K562 (cell line): ENCODE data around the gene ACAT2. TPM values are rescaled to one million over a fixed set of nuclear protein-coding genes. Genes with fewer than 3 reads are reported as not detected.
A peak's percentile ranks its signal among the peaks of the same experiment; 100 is the strongest.

Experiments used
- ATAC-seq: fragments of 200-7000 bp; cut with Tn5 transposase; 3 replicates; pipeline ENCODE4 v1.9.1; 2020; ENCODE audit warnings: moderate library complexity
- BruUV-seq: library from RNA; stranded (reverse); fragments of 400-500 nt; replicated peaks from 2 replicates; lab custom pipeline; 2021; lab: Mats Ljungman, UMichigan
- CTCF ChIA-PET: fragments of 300-600 bp; formaldehyde crosslinking; extraction: SDS; loops from one replicate; lab custom pipeline; 2021; ENCODE audit warnings: low intra/inter-chr PET ratio; lab: Yijun Ruan, JAX
- POLR2A ChIA-PET: fragments of 300-600, 350-650 bp; sonication (Branson Sonifier 250); formaldehyde crosslinking; extraction: SDS; loops from one replicate; lab custom pipeline; 2021; ENCODE audit warnings: antibody characterized with exemption, inconsistent platforms; lab: Yijun Ruan, JAX
- DNase-seq, 4 experiments: peaks; one replicate each; pipeline versions ENCODE4 v3.0.0 to v3.0.0-alpha.2; 2011 to 2018; ENCODE audit warnings: low spot score in 3 of 4, mixed read lengths in 3 of 4; ENCODE audit errors: extremely low read depth in 1 of 4
- FAIRE-seq: peaks from 2 replicates; lab custom pipeline; 2011; peaks lifted over from hg19 to GRCh38; lab: Jason Lieb, UNC
- H2AFZ ChIP-seq: 2 replicates; pipeline ENCODE4 v1.6.0; 2011; ENCODE audit warnings: low read depth, low read length, control low read depth, inconsistent platforms
- H3K27ac ChIP-seq: fragments of 200-600 bp; 3 replicates; pipeline ENCODE4 v1.8.0; 2011; ENCODE audit warnings: low read depth, mild to moderate bottlenecking, control low read depth, inconsistent platforms, low read length, moderate library complexity, mixed read lengths; ENCODE audit errors: extremely low read depth
- H3K27me3 ChIP-seq, 2 experiments: fragments of 300-600 bp in 1 of 2; 2 replicates in 1 of 2; 3 replicates in 1 of 2; pipeline versions ENCODE4 v1.6.0 to v1.8.0; 2011; ENCODE audit warnings: inconsistent platforms in 2 of 2, low read length in 2 of 2, mild to moderate bottlenecking in 1 of 2, mixed read lengths in 1 of 2, moderate library complexity in 1 of 2; ENCODE audit not compliant: control insufficient read depth in 2 of 2, insufficient read depth in 2 of 2
- H3K36me3 ChIP-seq: fragments of 300-600 bp; 3 replicates; pipeline ENCODE4 v1.8.0; 2011; ENCODE audit warnings: mild to moderate bottlenecking, low read length, inconsistent platforms; ENCODE audit not compliant: control insufficient read depth, insufficient read depth
- H3K4me1 ChIP-seq, 2 experiments: fragments of 200-600 bp in 1 of 2; replicated peaks in 1 of 2; 2 replicates in 1 of 2; 3 replicates in 1 of 2; pipeline versions ENCODE4 v1.5.1 to v1.8.0; 2011; ENCODE audit warnings: inconsistent platforms in 2 of 2, low read length in 2 of 2, mild to moderate bottlenecking in 1 of 2, mixed read lengths in 1 of 2, moderate library complexity in 1 of 2; ENCODE audit not compliant: control insufficient read depth in 2 of 2, insufficient read depth in 2 of 2
- H3K4me2 ChIP-seq: 2 replicates; pipeline ENCODE4 v1.6.1; 2011; ENCODE audit warnings: low read length, control low read depth, inconsistent platforms, mixed read lengths; ENCODE audit not compliant: insufficient read depth
- H3K4me3 ChIP-seq: fragments of 200-600 bp; sonication (generic), shearing (Covaris generic); 2 replicates; pipeline ENCODE4 v1.5.1; 2016; ENCODE audit warnings: control low read depth, inconsistent platforms
- H3K79me2 ChIP-seq: fragments of 200-600 bp; 3 replicates; pipeline ENCODE4 v1.8.0; 2011; ENCODE audit warnings: low read length, inconsistent platforms; ENCODE audit not compliant: control insufficient read depth, insufficient read depth
- H3K9ac ChIP-seq, 2 experiments: 2 replicates each; pipeline versions ENCODE4 v1.6.0 to v1.6.1; 2011; ENCODE audit warnings: low read depth in 2 of 2, low read length in 2 of 2, control low read depth in 1 of 2, inconsistent platforms in 1 of 2, mild to moderate bottlenecking in 1 of 2, mixed read lengths in 1 of 2; ENCODE audit not compliant: insufficient read depth in 1 of 2
- H3K9me1 ChIP-seq: one replicate; pipeline ENCODE4 v1.6.0; 2011; ENCODE audit warnings: inconsistent platforms, mild to moderate bottlenecking, low read length, moderate library complexity; ENCODE audit not compliant: control insufficient read depth, insufficient read depth
- H3K9me3 ChIP-seq: replicated peaks from 2 replicates; pipeline ENCODE4 v1.5.1; 2011; ENCODE audit warnings: low read depth, low read length, inconsistent platforms; ENCODE audit not compliant: control insufficient read depth, insufficient read depth
- H4K20me1 ChIP-seq: replicated peaks from 2 replicates; pipeline ENCODE4 v1.6.1; 2011; ENCODE audit warnings: low read length, inconsistent platforms, mixed read lengths; ENCODE audit not compliant: control insufficient read depth, insufficient read depth
- ARID2 ChIP-seq: fragments of 450-650 bp; IDR thresholded peaks from 2 replicates; pipeline ENCODE4 v1.6.1; 2017; ENCODE audit warnings: antibody characterized with exemption, mild to moderate bottlenecking
- CBFA2T3 ChIP-seq: fragments of 450-650 bp; IDR thresholded peaks from 2 replicates; pipeline ENCODE4 v1.6.1; 2017
- CXXC5 ChIP-seq: fragments of 250-450 bp; sonication (Bioruptor Pico); IDR thresholded peaks from 2 replicates; pipeline ENCODE4 v1.8.0; 2022; ENCODE audit warnings: inconsistent platforms, mild to moderate bottlenecking, moderate library complexity
- HDAC1 ChIP-seq, 2 experiments: fragments of 450-650 bp; IDR thresholded peaks; 2 replicates each; pipeline ENCODE4 v1.6.1; 2016 to 2017; ENCODE audit warnings: inconsistent platforms in 1 of 2, mild to moderate bottlenecking in 1 of 2, moderate library complexity in 1 of 2
- HDAC3 ChIP-seq: fragments of 450-650 bp; IDR thresholded peaks from 2 replicates; pipeline ENCODE4 v1.6.1; 2018; ENCODE audit warnings: borderline replicate concordance, mild to moderate bottlenecking, moderate library complexity; ENCODE audit not compliant: partially characterized antibody
- HNRNPK ChIP-seq: fragments of 200-400 bp; formaldehyde crosslinking; IDR thresholded peaks from one replicate; pipeline ENCODE4 v1.6.1; 2018; ENCODE audit warnings: mild to moderate bottlenecking, low read depth, low read length; ENCODE audit not compliant: poor library complexity, severe bottlenecking
- KDM1A ChIP-seq, 2 experiments: fragments of 450-650 bp; IDR thresholded peaks; 2 replicates each; pipeline ENCODE4 v1.6.1; 2016; ENCODE audit warnings: mild to moderate bottlenecking in 2 of 2
- KLF6 ChIP-seq: fragments of 250-450 bp; sonication (Bioruptor Pico); IDR thresholded peaks from 2 replicates; pipeline ENCODE4 v1.4.0; 2020; ENCODE audit warnings: mild to moderate bottlenecking, moderate library complexity, borderline replicate concordance
- NR2F6 ChIP-seq: fragments of 450-650 bp; formaldehyde crosslinking; IDR thresholded peaks from 2 replicates; pipeline ENCODE4 v1.4.0; 2020; ENCODE audit warnings: mild to moderate bottlenecking
- POLR2A ChIP-seq: fragments of 450-650 bp; conservative IDR thresholded peaks from 2 replicates; pipeline ENCODE4 v1.6.1; 2016
- SLC30A9 ChIP-seq: fragments of 250-450 bp; sonication (Bioruptor Pico); IDR thresholded peaks from 2 replicates; pipeline ENCODE4 v1.8.0; 2022; ENCODE audit warnings: mild to moderate bottlenecking, moderate library complexity
- TAL1 ChIP-seq: fragments of 450-650 bp; IDR thresholded peaks from 2 replicates; pipeline ENCODE4 v1.6.1; 2016; ENCODE audit warnings: mild to moderate bottlenecking
- TEAD1 ChIP-seq, 2 experiments: fragments of 450-650 bp in 1 of 2; sonication (generic) in 1 of 2; formaldehyde crosslinking; IDR thresholded peaks; 2 replicates each; pipeline versions ENCODE4 v1.4.0 to v1.8.0; 2020 to 2022; ENCODE audit warnings: mild to moderate bottlenecking in 2 of 2, missing genetic modification reagents in 1 of 2
- ZNF134 ChIP-seq: fragments of 250-450 bp; sonication (Bioruptor Pico); conservative IDR thresholded peaks from 2 replicates; pipeline ENCODE4 v1.4.0; 2020
- ZNF282 ChIP-seq: sonication (generic); formaldehyde crosslinking; IDR thresholded peaks from 2 replicates; pipeline ENCODE4 v1.8.1; 2023; ENCODE audit warnings: missing genetic modification reagents
- ZNF668 ChIP-seq: fragments of 250-450 bp; sonication (Bioruptor Pico); IDR thresholded peaks from 2 replicates; pipeline ENCODE4 v1.8.0; 2022; ENCODE audit warnings: mild to moderate bottlenecking, inconsistent platforms
- WGBS: fragments of 100-300 bp; shearing (Covaris generic); methylation state at CpG from one replicate; pipeline ENCODE4 v1.1.6; 2016; ENCODE audit warnings: low coverage, mixed read lengths; ENCODE audit not compliant: insufficient coverage; ENCODE audit errors: missing lambda C conversion rate; 5-methylcytosine and 5-hydroxymethylcytosine counted together
- in situ Hi-C: fragments of 300-500 bp; cut with MboI; formaldehyde crosslinking; loops from 4 replicates; pipeline ENCODE4 v1.15.0; 2018; ENCODE audit warnings: inconsistent platforms, mixed read lengths
- intact Hi-C: fragments of 100-400 bp; cut with micrococcal nuclease; formaldehyde crosslinking; loops from 2 replicates; pipeline ENCODE4 v1.14.2; 2022
- polyA plus RNA-seq, 8 experiments: library from polyadenylated mRNA; depleted of rRNA in 4 of 8; stranded (reverse) in 5 of 8; unstranded in 3 of 8; fragments of >200 nt; fragmentation: Nextera tagmentation in 2 of 8; fragmentation: Illumina TruSeq in 1 of 8; extraction: Ambion mirVana in 2 of 8; extraction: Trizol in 1 of 8; gene quantifications; 2 replicates each; pipeline versions ENCODE4 v1.2.1 to v1.2.3, GENCODE V29; 2011 to 2014; ENCODE audit warnings: inconsistent platforms in 1 of 8, missing spikeins in 1 of 8
- total RNA-seq, 7 experiments: library from RNA; depleted of rRNA in 6 of 7; stranded (reverse); fragments of >200 nt in 6 of 7; fragmentation: Illumina TruSeq in 2 of 7; extraction: Trizol in 2 of 7; gene quantifications; 2 replicates each; pipeline versions ENCODE4 v1.2.1 to v1.2.3, GENCODE V29; 2011 to 2021; ENCODE audit warnings: low replicate concordance in 1 of 7
- TF ChIP-seq, protein P1 (sequence below): sonication (generic); formaldehyde crosslinking; IDR thresholded peaks from 2 replicates; pipeline ENCODE4 v1.8.1; 2023; ENCODE audit warnings: missing genetic modification reagents, mild to moderate bottlenecking, borderline replicate concordance
- TF ChIP-seq, protein P2 (sequence below): sonication (generic); formaldehyde crosslinking; IDR thresholded peaks from 2 replicates; pipeline ENCODE4 v1.8.1; 2023; ENCODE audit warnings: mild to moderate bottlenecking, missing genetic modification reagents

ACAT2 gene
- total and polyA plus RNA-seq, 9 of the 15 experiments (the other 6 are each of a cell fraction or from before 2014, with no cell fraction given) = 63.0 to 309 (median 144) TPM

DNA sequence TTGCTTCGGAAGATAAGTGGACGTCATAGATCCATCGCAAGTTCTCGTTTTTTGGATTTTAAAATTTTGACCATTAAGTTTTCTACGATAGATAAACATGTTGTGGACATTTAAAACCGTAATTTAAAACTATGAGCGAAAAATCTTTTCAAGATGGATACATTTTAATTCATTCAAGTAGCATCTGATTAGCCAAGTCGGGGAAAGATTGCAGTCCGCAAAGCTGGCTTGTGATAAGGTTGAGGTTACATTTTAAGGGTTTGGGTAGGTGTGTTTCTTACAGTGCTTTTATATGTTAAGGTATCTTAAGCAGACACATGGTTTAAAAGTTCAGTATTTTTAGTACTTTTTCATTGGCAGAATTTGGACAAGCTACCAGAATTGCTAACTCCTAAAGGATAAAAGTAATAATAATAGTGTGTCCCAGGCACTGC is 33.3 kb upstream of the ACAT2 start:
- peaks cover 96% of the 10 kb centered on the region for H3K79me2 ChIP-seq
- no peak overlapping the region for H2AFZ ChIP-seq
- FAIRE-seq (peak; percentile 70), ATAC-seq (no peak), DNase-seq (peak in 2 of 4 experiments; percentile 33 to 48)
- intact Hi-C loops (loop anchor here (10.0 kb wide), 1 partner anchor 246 kb away; no protein-coding TSS in a partner anchor), in situ Hi-C loops (no loop called here)
- no peaks in the 10 kb centered on the region for H3K9me3 ChIP-seq
- WGBS = under 1% methylated on average over 9 of the region's 9 CpGs
- H3K27ac ChIP-seq = peak overlapping the region; percentile 98; the same call in 2 of the 3 replicates
- CTCF ChIA-PET = no interaction called here
- H3K9ac ChIP-seq = peak overlapping the region in 1 of 2 experiments; percentile 97; a peak in 3 of 4 replicates
- peak overlapping the region; percentile 88 for H3K4me3 ChIP-seq
- POLR2A ChIA-PET = interaction anchor here (0.6 to 3.6 kb wide), 11 partner anchors 8 to 514 kb away, joined by 3 to 28 read pairs (median 5); partner anchors contain the start of genes ACAT2, MRPL18 and TCP1
- H3K4me2 ChIP-seq = peak overlapping the region; percentile 78
- H3K27me3 ChIP-seq = no peaks in the 10 kb centered on the region
- BruUV-seq = no TSS peak
- peaks cover 9 to 10% of the 10 kb centered on the region in 2 experiments; a peak in 4 of 5 replicates for H3K4me1 ChIP-seq
- peaks cover 24% of the 10 kb centered on the region; the same call in 1 of the 2 replicates for H4K20me1 ChIP-seq
- H3K36me3 ChIP-seq = peaks cover 35% of the 10 kb centered on the region; the same call in 2 of the 3 replicates
- H3K9me1 ChIP-seq = no peaks in the 10 kb centered on the region
- TF ChIP-seq ZNF282 (CRISPR knock-in tag) = no peak
- TF ChIP-seq, protein P1, sequence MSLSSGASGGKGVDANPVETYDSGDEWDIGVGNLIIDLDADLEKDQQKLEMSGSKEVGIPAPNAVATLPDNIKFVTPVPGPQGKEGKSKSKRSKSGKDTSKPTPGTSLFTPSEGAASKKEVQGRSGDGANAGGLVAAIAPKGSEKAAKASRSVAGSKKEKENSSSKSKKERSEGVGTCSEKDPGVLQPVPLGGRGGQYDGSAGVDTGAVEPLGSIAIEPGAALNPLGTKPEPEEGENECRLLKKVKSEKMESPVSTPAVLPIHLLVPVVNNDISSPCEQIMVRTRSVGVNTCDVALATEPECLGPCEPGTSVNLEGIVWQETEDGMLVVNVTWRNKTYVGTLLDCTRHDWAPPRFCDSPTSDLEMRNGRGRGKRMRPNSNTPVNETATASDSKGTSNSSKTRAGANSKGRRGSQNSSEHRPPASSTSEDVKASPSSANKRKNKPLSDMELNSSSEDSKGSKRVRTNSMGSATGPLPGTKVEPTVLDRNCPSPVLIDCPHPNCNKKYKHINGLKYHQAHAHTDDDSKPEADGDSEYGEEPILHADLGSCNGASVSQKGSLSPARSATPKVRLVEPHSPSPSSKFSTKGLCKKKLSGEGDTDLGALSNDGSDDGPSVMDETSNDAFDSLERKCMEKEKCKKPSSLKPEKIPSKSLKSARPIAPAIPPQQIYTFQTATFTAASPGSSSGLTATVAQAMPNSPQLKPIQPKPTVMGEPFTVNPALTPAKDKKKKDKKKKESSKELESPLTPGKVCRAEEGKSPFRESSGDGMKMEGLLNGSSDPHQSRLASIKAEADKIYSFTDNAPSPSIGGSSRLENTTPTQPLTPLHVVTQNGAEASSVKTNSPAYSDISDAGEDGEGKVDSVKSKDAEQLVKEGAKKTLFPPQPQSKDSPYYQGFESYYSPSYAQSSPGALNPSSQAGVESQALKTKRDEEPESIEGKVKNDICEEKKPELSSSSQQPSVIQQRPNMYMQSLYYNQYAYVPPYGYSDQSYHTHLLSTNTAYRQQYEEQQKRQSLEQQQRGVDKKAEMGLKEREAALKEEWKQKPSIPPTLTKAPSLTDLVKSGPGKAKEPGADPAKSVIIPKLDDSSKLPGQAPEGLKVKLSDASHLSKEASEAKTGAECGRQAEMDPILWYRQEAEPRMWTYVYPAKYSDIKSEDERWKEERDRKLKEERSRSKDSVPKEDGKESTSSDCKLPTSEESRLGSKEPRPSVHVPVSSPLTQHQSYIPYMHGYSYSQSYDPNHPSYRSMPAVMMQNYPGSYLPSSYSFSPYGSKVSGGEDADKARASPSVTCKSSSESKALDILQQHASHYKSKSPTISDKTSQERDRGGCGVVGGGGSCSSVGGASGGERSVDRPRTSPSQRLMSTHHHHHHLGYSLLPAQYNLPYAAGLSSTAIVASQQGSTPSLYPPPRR (CRISPR knock-in tag) = no peak
- TF ChIP-seq CXXC5 = peak; percentile 72
- 0 out of 2 replicates have a peak, but pooled peaks have one; percentile 22 for TF ChIP-seq ARID2
- TF ChIP-seq CBFA2T3 = peak; percentile 77
- no peak for TF ChIP-seq ZNF668 (CRISPR knock-in tag)
- TF ChIP-seq POLR2A = no peak
- no peak for TF ChIP-seq NR2F6 (CRISPR knock-in tag)
- TF ChIP-seq, protein P2, sequence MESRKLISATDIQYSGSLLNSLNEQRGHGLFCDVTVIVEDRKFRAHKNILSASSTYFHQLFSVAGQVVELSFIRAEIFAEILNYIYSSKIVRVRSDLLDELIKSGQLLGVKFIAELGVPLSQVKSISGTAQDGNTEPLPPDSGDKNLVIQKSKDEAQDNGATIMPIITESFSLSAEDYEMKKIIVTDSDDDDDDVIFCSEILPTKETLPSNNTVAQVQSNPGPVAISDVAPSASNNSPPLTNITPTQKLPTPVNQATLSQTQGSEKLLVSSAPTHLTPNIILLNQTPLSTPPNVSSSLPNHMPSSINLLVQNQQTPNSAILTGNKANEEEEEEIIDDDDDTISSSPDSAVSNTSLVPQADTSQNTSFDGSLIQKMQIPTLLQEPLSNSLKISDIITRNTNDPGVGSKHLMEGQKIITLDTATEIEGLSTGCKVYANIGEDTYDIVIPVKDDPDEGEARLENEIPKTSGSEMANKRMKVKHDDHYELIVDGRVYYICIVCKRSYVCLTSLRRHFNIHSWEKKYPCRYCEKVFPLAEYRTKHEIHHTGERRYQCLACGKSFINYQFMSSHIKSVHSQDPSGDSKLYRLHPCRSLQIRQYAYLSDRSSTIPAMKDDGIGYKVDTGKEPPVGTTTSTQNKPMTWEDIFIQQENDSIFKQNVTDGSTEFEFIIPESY (CRISPR knock-in tag) = no peak
- TF ChIP-seq TAL1 = peak; percentile 63; the same call in 1 of the 2 replicates
- TF ChIP-seq HDAC1 (IDR thresholded peaks at IDR 0.05) = peak in 1 of 2 experiments; percentile 51; a peak in 2 of 4 replicates
- no peak for TF ChIP-seq KLF6 (CRISPR knock-in tag)
- 0 out of 4 replicates have a peak, but pooled peaks of 1 of the 2 experiments have one; percentile 8 for TF ChIP-seq TEAD1 (CRISPR knock-in tag; IDR thresholded peaks at IDR 0.05)
- TF ChIP-seq HDAC3 = peak; percentile 38
- TF ChIP-seq HNRNPK = no peak
- peak; percentile 66 to 67; a peak in 2 of 4 replicates for TF ChIP-seq KDM1A (IDR thresholded peaks at IDR 0.05)
- no peak for TF ChIP-seq SLC30A9 (CRISPR knock-in tag)
- TF ChIP-seq ZNF134 (CRISPR knock-in tag) = no peak
